Heart right ventricle (tissue), 16 donors: ENCODE data around the gene DYNC1I1. TPM values are rescaled to one million over a fixed set of nuclear protein-coding genes. Genes with fewer than 3 reads are reported as not detected.
A peak's percentile ranks its signal among the peaks of the same experiment; 100 is the strongest.

Experiments
- ATAC-seq, 8 donors: fragments of 200-7000 bp; cut with Tn5 transposase; one replicate each; pipeline ENCODE4 v1.9.1; 2020; ENCODE audit warnings: mild to moderate bottlenecking in 8 of 8, moderate library complexity in 8 of 8, moderate number of reproducible peaks in 1 of 8
- DNase-seq, 2 donors: peaks; one replicate each; pipeline ENCODE4 v3.0.0-alpha.2; 2020
- H3K27ac ChIP-seq, 10 donors: fragments of 200-600 bp; sonication (generic) in 2 of 10; one replicate each; pipeline versions ENCODE4 v1.5.0 to v1.8.0; 2020 to 2022; ENCODE audit warnings: mild to moderate bottlenecking in 3 of 10
- H3K27me3 ChIP-seq, 7 donors: fragments of 200-600 bp; one replicate each; pipeline ENCODE4 v1.8.0; 2021 to 2022; ENCODE audit warnings: mild to moderate bottlenecking in 2 of 7
- H3K36me3 ChIP-seq, 9 donors: fragments of 200-600 bp; sonication (generic) in 1 of 9; one replicate each; pipeline versions ENCODE4 v1.5.0 to v1.8.0; 2020 to 2022; ENCODE audit warnings: mild to moderate bottlenecking in 2 of 9
- H3K4me1 ChIP-seq, 9 donors: fragments of 200-600 bp; sonication (generic) in 1 of 9; one replicate each; pipeline versions ENCODE4 v1.5.0 to v1.8.0; 2020 to 2022; ENCODE audit warnings: mild to moderate bottlenecking in 4 of 9
- H3K4me3 ChIP-seq, 10 donors: fragments of 200-600 bp; sonication (generic) in 2 of 10; one replicate each; pipeline versions ENCODE4 v1.5.0 to v1.8.0; 2020 to 2022; ENCODE audit warnings: mild to moderate bottlenecking in 7 of 10, moderate library complexity in 2 of 10
- H3K9me3 ChIP-seq, 11 donors: fragments of 200-600 bp in 10 of 11; sonication (generic) in 2 of 11; one replicate each; pipeline versions ENCODE4 v1.5.0 to v1.8.0; 2013 to 2022; ENCODE audit warnings: mild to moderate bottlenecking in 2 of 11, control low read depth in 1 of 11, moderate library complexity in 1 of 11
- CTCF ChIP-seq, 9 donors: fragments of 200-600 bp; sonication (generic) in 2 of 9; IDR thresholded peaks; one replicate each; pipeline versions ENCODE4 v1.5.0 to v1.8.0; 2021 to 2022; ENCODE audit warnings: antibody characterized with exemption in 9 of 9, mild to moderate bottlenecking in 5 of 9, moderate library complexity in 1 of 9
- WGBS, 2 donors: extraction: QIAGEN DNeasy Blood & Tissue Kit; methylation state at CpG; one replicate each; pipeline ENCODE4 v1.1.7; 2013; ENCODE audit warnings: inconsistent platforms in 1 of 2; 5-methylcytosine and 5-hydroxymethylcytosine counted together
- intact Hi-C, 10 donors: fragments of 100-400 bp; cut with DNase I; formaldehyde crosslinking; loops; one replicate each; pipeline versions ENCODE4 v1.11.1 to v1.14.2; 2022
- polyA plus RNA-seq, 2 donors: library from polyadenylated mRNA; stranded (reverse); fragments of 200-250 nt; gene quantifications; one replicate each; pipeline ENCODE4 v1.2.3, GENCODE V29; 2013
- total RNA-seq, 10 donors: library from RNA; stranded (reverse); fragmentation: NEBNext Ultra II Directional in 3 of 10; extraction: Animal tissue kit (Norgen Biotek cat#: 25700) in 3 of 10; gene quantifications; one replicate each; pipeline versions ENCODE4 v1.2.1 to v1.2.4, GENCODE V29; 2021 to 2023
- donor health status: Arrhythmogenic right ventricular cardiomyopathy.
- donor health status: ischemic (EF 13 %, LVEDD 7.1; RV severe dilation, severe dysfunction).
- donor health status: healthy with polysubstance abuse.
- donor health status: DM: no; HTN: yes; CAD: no.
- donor health status: DM: no; HTN: no; CAD: no.
- donor health status: ischemic (EF 25% LVEDD 6.9; RV normal size, moderate dysfunction).
- donor health status: ischemic (EF 25% LVEDD 5.7; RV mildly dilated, moderate dysfunction).
- donor health status: healthy.
- donor health status: DM: yes; HTN: yes; CAD: no.
- donor health status: Ischemic cardiomyopathy.
- donor health status: ischemic (EF 35%, LVEDD 5.7; RV mildly dilated, moderate dysfunction).
- donor health status: nonischemic (EF 11% LVEDD 7.7; RV severe dilation, severe dysfunction).
- donor health status: DM: yes; HTN: yes; CAD: no.
- donor health status: PGD.
- donor health status: ischemic (EF 29% LVEDD 5.4; RV normal size, mild dysfunction).
- donor health status: nonischemic (EF 23%, LVEDD 6.1; RV moderate dilation, normal function).

Gene DYNC1I1
- total and polyA plus RNA-seq, 12 donors: 6.4 to 43.4 (median 35.6) TPM

GRCh38 chr7:95974108-95974507 lies 201.8 kb downstream of the DYNC1I1 start:
- intact Hi-C loops: no loop called here
- Histone ChIP-seq H3K9me3 (no peaks in the 10 kb centered on the region), H3K27ac (no peak overlapping the region), H3K36me3 (no peaks in the 10 kb centered on the region), H3K4me3 (no peak overlapping the region), H3K4me1 (peaks cover 0 to 15% (median 0%) of the 10 kb centered on the region in 9 donors), H3K27me3 (no peaks in the 10 kb centered on the region)
- ATAC-seq: no peak
- TF ChIP-seq CTCF (IDR thresholded peaks at IDR 0.05): no peak
- DNase-seq: no peak
- 47 to 79% methylated on average over 1 of the region's 1 CpG for WGBS, 2 donors

GRCh38 chr7:95976369-95977060 lies 204.2 kb downstream of the DYNC1I1 start:
- Histone ChIP-seq H3K27me3 (no peaks in the 10 kb centered on the region), H3K27ac (no peak overlapping the region), H3K4me3 (no peak overlapping the region), H3K36me3 (no peaks in the 10 kb centered on the region), H3K4me1 (peaks cover 0 to 15% (median 0%) of the 10 kb centered on the region in 9 donors), H3K9me3 (no peaks in the 10 kb centered on the region)
- TF ChIP-seq CTCF (IDR thresholded peaks at IDR 0.05): no peak
- intact Hi-C loops: no loop called here
- ATAC-seq: no peak
- no peak for DNase-seq
- 79 to 81% methylated on average over 4 of the region's 4 CpGs for WGBS, 2 donors

GRCh38 chr7:95977994-95978393 lies 205.6 kb downstream of the DYNC1I1 start:
- Histone ChIP-seq H3K27me3 (no peaks in the 10 kb centered on the region), H3K4me1 (peaks cover 0 to 15% (median 0%) of the 10 kb centered on the region in 9 donors), H3K36me3 (no peaks in the 10 kb centered on the region), H3K4me3 (no peak overlapping the region), H3K9me3 (no peaks in the 10 kb centered on the region), H3K27ac (no peak overlapping the region)
- ATAC-seq (peak in 3 of 8 donors; percentile 70 to 87 (median 86)), DNase-seq (no peak)
- WGBS, 2 donors: 93 to 96% methylated on average over 1 of the region's 1 CpG
- TF ChIP-seq CTCF (IDR thresholded peaks at IDR 0.05): no peak
- intact Hi-C loops: no loop called here

GRCh38 chr7:95980167-95980566 lies 207.8 kb downstream of the DYNC1I1 start:
- TF ChIP-seq CTCF (IDR thresholded peaks at IDR 0.05): no peak
- 45 to 54% methylated on average over 5 of the region's 5 CpGs for WGBS, 2 donors
- intact Hi-C loops: no loop called here
- H3K4me1 ChIP-seq: peaks cover 0 to 8% (median 0%) of the 10 kb centered on the region in 9 donors
- H3K36me3 ChIP-seq: no peaks in the 10 kb centered on the region
- peak overlapping the region in 2 of 10 donors; percentile 27 to 41 for H3K27ac ChIP-seq
- no peaks in the 10 kb centered on the region for H3K27me3 ChIP-seq
- DNase-seq (no peak), ATAC-seq (peak in 1 of 8 donors; percentile 49)
- H3K9me3 ChIP-seq: no peaks in the 10 kb centered on the region
- H3K4me3 ChIP-seq: no peak overlapping the region
